NCI-H128 (cell line): ENCODE measurements around the gene MYO3B.
A peak's percentile ranks its signal among the peaks of the same experiment; 100 is the strongest.

Experiments used
- DNase-seq: peaks from one replicate; lab custom pipeline; 2025; ENCODE audit not compliant: unreplicated experiment; lab: John Stamatoyannopoulos, UW

The MYO3B gene

GRCh38 chr2:170498619-170499018, 320.7 kb downstream of the MYO3B start:
- DNase-seq: no peak

- no peak for DNase-seq
Measured at GRCh38 chr2:170500104-170500503, 322.2 kb downstream of the MYO3B start.

DNA sequence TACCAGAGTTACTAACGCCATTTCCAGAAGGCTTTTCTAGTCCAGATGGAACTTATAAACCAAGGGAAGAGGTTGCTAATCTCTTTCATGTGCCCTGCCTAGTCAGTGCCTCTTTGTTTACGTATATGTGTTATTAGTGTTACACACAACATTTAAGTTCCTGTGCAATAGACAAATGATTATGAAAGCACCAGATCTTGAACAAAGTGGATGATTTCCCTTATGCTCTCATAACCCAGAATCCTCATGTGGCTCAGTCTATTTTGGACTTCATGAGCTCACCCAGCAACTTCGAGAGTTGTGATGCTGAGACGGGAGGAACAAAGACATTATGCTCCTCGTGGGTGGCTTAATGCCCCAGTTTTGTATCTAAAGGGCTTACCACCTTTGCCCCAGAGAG, 322.8 kb downstream of the MYO3B start:
- no peak for DNase-seq

GRCh38 chr2:170501421-170502043, 323.6 kb downstream of the MYO3B start:
- no peak for DNase-seq

GRCh38 chr2:170502361-170503130, 324.6 kb downstream of the MYO3B start:
- DNase-seq: no peak

GRCh38 chr2:170503563-170503962, 325.6 kb downstream of the MYO3B start:
- DNase-seq: no peak

GRCh38 chr2:170503971-170504809, 326.2 kb downstream of the MYO3B start:
- DNase-seq: no peak

- DNase-seq: no peak
Measured at GRCh38 chr2:170504810-170505145, 326.8 kb downstream of the MYO3B start.

GRCh38 chr2:170505631-170506275, 327.8 kb downstream of the MYO3B start:
- no peak for DNase-seq

- DNase-seq: no peak
Measured at GRCh38 chr2:170509452-170510193, 331.7 kb downstream of the MYO3B start.

DNA sequence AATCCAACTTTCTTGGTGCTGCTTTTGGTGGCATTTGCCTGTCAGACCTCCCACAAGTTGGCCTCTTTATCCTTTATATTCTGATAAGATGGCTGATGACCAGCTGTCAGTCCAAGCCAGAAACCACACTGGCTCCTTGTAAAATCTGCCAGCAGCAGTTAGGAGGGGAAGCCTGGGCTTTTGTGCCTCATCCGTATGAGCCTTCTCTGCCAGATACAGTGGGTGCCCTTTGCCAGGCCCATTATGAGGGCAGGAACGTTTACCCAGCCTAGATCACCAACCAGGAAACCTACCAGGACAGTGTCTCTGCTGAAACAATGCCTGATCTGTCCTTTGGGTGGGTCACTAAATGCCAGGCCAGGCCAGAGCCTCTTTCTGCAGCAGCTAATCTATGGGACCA, 334.3 kb downstream of the MYO3B start:
- DNase-seq: no peak

DNA sequence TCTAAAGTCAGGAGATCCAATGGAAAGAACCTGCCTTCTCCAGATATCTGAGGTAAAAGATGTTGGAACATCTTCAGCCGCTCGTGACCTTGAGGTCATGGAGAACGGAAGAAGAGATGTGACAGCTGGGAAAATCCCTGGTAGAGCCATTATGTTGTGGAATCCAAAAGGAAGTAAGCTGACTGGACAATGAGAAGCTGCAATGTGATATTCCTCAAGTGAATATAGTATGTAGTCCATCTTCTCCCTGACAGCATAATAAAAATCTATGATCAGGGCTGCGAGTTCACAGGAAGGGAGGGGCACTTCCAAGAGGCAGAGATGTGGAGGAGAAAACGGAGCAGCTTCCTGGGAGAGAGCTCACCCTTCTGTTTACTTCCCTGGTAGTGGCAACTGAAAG, 336.2 kb downstream of the MYO3B start:
- no peak for DNase-seq

GRCh38 chr2:170517538-170517937, 339.6 kb downstream of the MYO3B start:
- no peak for DNase-seq

GRCh38 chr2:170518911-170519310, 341.0 kb downstream of the MYO3B start:
- DNase-seq: no peak

GRCh38 chr2:170521299-170521698, 343.4 kb downstream of the MYO3B start:
- no peak for DNase-seq

DNA sequence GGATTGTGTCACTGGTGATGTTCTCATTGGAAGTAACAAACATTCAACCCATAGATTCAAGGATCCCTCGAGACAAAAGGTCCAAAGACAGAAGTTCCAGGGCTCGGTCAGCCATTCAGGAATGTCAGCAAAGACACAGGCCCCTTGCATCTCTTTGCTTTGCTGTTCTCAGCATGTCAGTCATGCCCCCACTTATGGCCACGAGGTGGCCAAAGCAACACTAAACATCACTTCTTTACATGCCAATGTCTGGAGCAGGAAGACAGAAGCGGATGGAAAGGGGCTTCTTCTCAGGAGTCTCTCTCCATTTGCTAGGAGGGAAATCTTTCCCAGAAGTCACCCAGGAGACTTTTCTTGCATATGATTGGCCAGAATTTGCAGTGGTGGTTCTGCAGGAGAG, 345.6 kb downstream of the MYO3B start:
- no peak for DNase-seq

DNA sequence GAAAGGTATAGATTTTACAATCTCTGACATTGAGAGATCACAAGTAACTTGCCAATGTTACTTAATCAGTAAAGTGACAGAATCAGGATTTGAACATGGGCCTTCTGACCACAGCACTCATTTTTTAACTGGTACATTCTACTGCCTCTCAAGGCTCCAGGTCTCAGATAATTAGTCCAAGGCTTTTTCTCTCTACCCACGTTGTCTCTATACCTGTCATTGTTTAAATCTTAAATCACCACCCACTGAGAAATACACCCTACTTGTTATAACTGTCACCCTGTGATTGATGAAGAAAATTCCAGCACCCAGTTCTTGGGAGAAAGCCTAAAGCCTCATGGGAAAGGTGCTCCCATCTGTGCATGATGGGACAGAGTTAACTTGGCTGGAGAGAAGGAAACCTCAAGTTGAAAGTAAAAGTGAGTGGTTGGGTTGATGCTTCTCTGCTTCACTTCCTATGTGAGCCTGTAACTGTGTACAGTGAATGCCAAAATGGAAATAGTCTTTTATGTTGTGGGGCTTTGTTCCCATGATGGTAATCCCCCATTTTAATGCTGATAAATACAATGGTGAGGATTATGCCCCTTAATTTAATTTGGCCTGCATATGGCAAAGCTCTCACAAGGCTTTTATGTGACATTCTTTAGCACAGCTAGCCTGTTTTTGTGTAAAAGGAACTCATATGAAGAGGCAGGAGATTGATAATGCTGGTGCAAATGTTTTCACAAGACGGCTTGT, 347.1 kb downstream of the MYO3B start:
- no peak for DNase-seq

- no peak for DNase-seq
Measured at GRCh38 chr2:170525566-170525900, 347.6 kb downstream of the MYO3B start.

DNA sequence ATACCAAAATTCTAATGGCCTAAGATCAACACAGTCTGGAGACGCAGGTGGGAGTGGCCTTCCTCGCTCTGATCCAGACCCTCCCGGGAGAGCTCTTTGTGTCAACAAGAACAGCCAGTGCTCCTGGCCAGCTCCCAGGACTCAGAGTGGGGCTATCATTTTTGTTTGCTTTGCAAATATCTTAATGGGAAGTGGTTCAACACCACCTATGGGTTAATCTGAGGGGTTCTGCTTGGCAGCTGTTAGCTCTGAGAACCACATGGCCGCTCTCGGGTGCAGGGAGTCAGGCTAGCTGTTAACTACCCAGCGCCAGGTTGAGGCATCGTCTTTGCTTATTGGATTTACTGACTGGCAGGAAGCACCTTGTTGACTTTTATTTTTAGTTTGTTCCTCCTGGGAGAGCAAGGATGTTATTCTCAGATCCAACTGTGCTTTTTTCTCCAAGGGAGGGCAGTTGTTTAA, 352.4 kb downstream of the MYO3B start:
- DNase-seq: peak; percentile 79
